Measurements from ENCODE around the gene DCLRE1B. TPM values are rescaled to one million over a fixed set of nuclear protein-coding genes. Genes with fewer than 3 reads are reported as not detected.
A peak's percentile ranks its signal among the peaks of the same experiment; 100 is the strongest.

The DCLRE1B gene
- total RNA-seq, 4 donors from 2014 or later: 0.53 to 5.8 (median 3.2) TPM

GRCh38 chr1:113870778-113871177, 34.3 kb upstream of the DCLRE1B start:
- Histone ChIP-seq H3K27me3 (no peaks in the 10 kb centered on the region), H3K9me3 (no peaks in the 10 kb centered on the region), H3K27ac (peak overlapping the region in 3 of 4 donors; percentile 57 to 80 (median 80)), H3K4me3 (peak overlapping the region; percentile 9 to 41 (median 20)), H3K36me3 (peaks cover 0 to 9% (median 0%) of the 10 kb centered on the region in 3 donors), H3K4me1 (peaks cover 0 to 3% (median 0%) of the 10 kb centered on the region in 4 donors)
- TF ChIP-seq POLR2A (IDR thresholded peaks at IDR 0.05): no peak
- no peak for TF ChIP-seq CTCF (IDR thresholded peaks at IDR 0.05)
- no peak for DNase-seq

- H3K4me1 ChIP-seq: peaks cover 0 to 11% (median 0%) of the 10 kb centered on the region in 4 donors
- H3K27ac ChIP-seq: peak within 1 kb of the TSS; percentile 57 to 80 (median 79)
- H3K36me3 ChIP-seq: peaks cover 0 to 9% (median 0%) of the 10 kb centered on the region in 3 donors
- no peaks in the 10 kb centered on the region for H3K9me3 ChIP-seq
- TF ChIP-seq CTCF (IDR thresholded peaks at IDR 0.05): no peak
- TF ChIP-seq POLR2A (IDR thresholded peaks at IDR 0.05): peak; percentile 37 to 67
- peak within 1 kb of the TSS; percentile 9 to 41 (median 20) for H3K4me3 ChIP-seq
- H3K27me3 ChIP-seq: no peaks in the 10 kb centered on the region
- peak in 2 of 3 donors; percentile 87 to 93 for DNase-seq
Measured at GRCh38 chr1:113871597-113872113, 33.5 kb upstream of the DCLRE1B start, which contains the start of gene PTPN22. Gene PTPN22 (minus strand): TSS chr1:113871712.

- Histone ChIP-seq H3K27me3 (no peaks in the 10 kb centered on the region), H3K27ac (peak overlapping the region; percentile 57 to 80 (median 79)), H3K4me3 (no peak overlapping the region)
Measured at GRCh38 chr1:113872219-113872935, 32.7 kb upstream of the DCLRE1B start.

GRCh38 chr1:113874012-113874879, 30.9 kb upstream of the DCLRE1B start:
- Histone ChIP-seq H3K4me3 (no peak overlapping the region), H3K27me3 (no peaks in the 10 kb centered on the region), H3K4me1 (peaks cover 0 to 12% (median 0%) of the 10 kb centered on the region in 4 donors), H3K36me3 (peaks cover 0 to 4% (median 0%) of the 10 kb centered on the region in 3 donors), H3K27ac (peak overlapping the region; percentile 6 to 66 (median 26)), H3K9me3 (no peaks in the 10 kb centered on the region)
- TF ChIP-seq POLR2A (IDR thresholded peaks at IDR 0.05) (no peak), CTCF (IDR thresholded peaks at IDR 0.05) (peak in 5 of 6 experiments; percentile 7 to 52 (median 29))
- peak in 2 of 3 donors; percentile 40 to 59 for DNase-seq

More at GRCh38 chr1:113872219-113872935, 32.7 kb upstream of the DCLRE1B start:
- peaks cover 0 to 12% (median 0%) of the 10 kb centered on the region in 4 donors for H3K4me1 ChIP-seq
- H3K36me3 ChIP-seq: peaks cover 0 to 9% (median 0%) of the 10 kb centered on the region in 3 donors
- H3K9me3 ChIP-seq: no peaks in the 10 kb centered on the region
- DNase-seq: no peak
- TF ChIP-seq POLR2A (IDR thresholded peaks at IDR 0.05) (no peak), CTCF (IDR thresholded peaks at IDR 0.05) (no peak)

- Histone ChIP-seq H3K27ac (peak overlapping the region in 3 of 4 donors; percentile 13 to 63 (median 42)), H3K4me1 (peaks cover 0 to 15% (median 0%) of the 10 kb centered on the region in 4 donors)
- no peak for DNase-seq
Measured at GRCh38 chr1:113875714-113876113, 29.4 kb upstream of the DCLRE1B start.

More at GRCh38 chr1:113875714-113876113, 29.4 kb upstream of the DCLRE1B start:
- TF ChIP-seq CTCF (IDR thresholded peaks at IDR 0.05) (no peak), POLR2A (IDR thresholded peaks at IDR 0.05) (no peak)
- no peaks in the 10 kb centered on the region for H3K27me3 ChIP-seq
- H3K36me3 ChIP-seq: no peaks in the 10 kb centered on the region
- H3K4me3 ChIP-seq: no peak overlapping the region
- no peaks in the 10 kb centered on the region for H3K9me3 ChIP-seq

Measured in Peyer's patch (tissue), 4 donors.